CD4-positive, alpha-beta T cell (primary cell): ENCODE data around the gene OBSL1. TPM values are rescaled to one million over a fixed set of nuclear protein-coding genes. Genes with fewer than 3 reads are reported as not detected.

Experiments used
- ATAC-seq: fragments of 200-7000 bp; cut with Tn5 transposase; one replicate; pipeline ENCODE4 v1.10.0; 2022; ENCODE audit warnings: mild to moderate bottlenecking; ENCODE audit not compliant: poor library complexity
- CTCF ChIA-PET: fragments of 350-600 bp; sonication (Branson Sonifier 250); formaldehyde crosslinking; loops from one replicate; lab custom pipeline; 2021; ENCODE audit warnings: antibody characterized with exemption, inconsistent platforms; lab: Charles Lee
- POLR2A ChIA-PET: fragments of 350-600 bp; sonication (Branson Sonifier 250); formaldehyde crosslinking; loops from one replicate; lab custom pipeline; 2021; ENCODE audit warnings: antibody characterized with exemption, inconsistent platforms; lab: Charles Lee
- DNase-seq, 14 experiments: peaks; one replicate each; pipeline ENCODE4 v3.0.0-alpha.2; 2013 to 2020; ENCODE audit warnings: mixed read lengths in 2 of 14
- H3K27ac ChIP-seq, 2 donors: one replicate each; pipeline versions ENCODE4 v1.5.1 to v1.7.0; 2013; ENCODE audit warnings: low read length in 2 of 2, low read depth in 1 of 2, mild to moderate bottlenecking in 1 of 2
- H3K27me3 ChIP-seq, 2 experiments: 1 replicate in 1 of 2; 2 replicates in 1 of 2; pipeline versions ENCODE4 v1.6.1 to v1.7.0; 2013; ENCODE audit warnings: low read length in 2 of 2, control low read depth in 1 of 2, mild to moderate bottlenecking in 1 of 2, moderate library complexity in 1 of 2; ENCODE audit not compliant: insufficient read depth in 2 of 2, control insufficient read depth in 1 of 2
- H3K36me3 ChIP-seq: one replicate; pipeline ENCODE4 v1.6.1; 2013; ENCODE audit warnings: low read length, control low read depth; ENCODE audit not compliant: insufficient read depth
- H3K4me1 ChIP-seq: one replicate; pipeline ENCODE4 v1.6.1; 2013; ENCODE audit warnings: low read length, control low read depth; ENCODE audit not compliant: insufficient read depth
- H3K4me3 ChIP-seq: one replicate; pipeline ENCODE4 v1.5.1; 2013; ENCODE audit warnings: mild to moderate bottlenecking, low read length, moderate library complexity
- H3K9me3 ChIP-seq, 2 experiments: 1 replicate in 1 of 2; 2 replicates in 1 of 2; pipeline versions ENCODE4 v1.6.1 to v1.7.0; 2013; ENCODE audit warnings: low read length in 2 of 2, mild to moderate bottlenecking in 2 of 2, control low read depth in 1 of 2, moderate library complexity in 1 of 2; ENCODE audit not compliant: control insufficient read depth in 1 of 2, insufficient read depth in 1 of 2
- H3K27ac Mint-ChIP-seq: one replicate; pipeline ENCODE4 v1.8.0; 2020; ENCODE audit warnings: mixed read lengths
- H3K27me3 Mint-ChIP-seq: one replicate; pipeline ENCODE4 v1.8.0; 2021; ENCODE audit warnings: mixed read lengths
- H3K36me3 Mint-ChIP-seq: one replicate; pipeline ENCODE4 v1.8.0; 2021; ENCODE audit warnings: low read depth, mixed read lengths
- H3K4me1 Mint-ChIP-seq: one replicate; pipeline ENCODE4 v1.8.0; 2021; ENCODE audit warnings: low read depth, mixed read lengths
- H3K4me3 Mint-ChIP-seq: one replicate; pipeline ENCODE4 v1.8.0; 2020; ENCODE audit warnings: mild to moderate bottlenecking, mixed read lengths
- H3K9me3 Mint-ChIP-seq: one replicate; pipeline ENCODE4 v1.8.0; 2020; ENCODE audit warnings: mixed read lengths
- CTCF ChIP-seq: fragments of 200-600 bp; IDR thresholded peaks from one replicate; pipeline ENCODE4 v1.8.0; 2022; ENCODE audit warnings: antibody characterized with exemption, mild to moderate bottlenecking
- intact Hi-C, 2 experiments: fragments of 100-400 bp; cut with DNase I in 1 of 2; cut with micrococcal nuclease in 1 of 2; formaldehyde crosslinking; loops; one replicate each; pipeline versions ENCODE4 v1.15.1 to v1.9.0; 2023 to 2025; cut with DNase I, micrococcal nuclease
- total RNA-seq, 174 experiments: library from RNA in 2 of 174; stranded (reverse) in 2 of 174; gene quantifications; one replicate each; pipeline ENCODE4 v1.2.3 and lab custom pipeline; 2021 to 2026

The OBSL1 gene
- total RNA-seq, 2 experiments from 2014 or later: 0.31 to 0.49 TPM

GRCh38 chr2:219569635-219570034 lies 1.7 kb downstream of the OBSL1 start:
- no peak for ATAC-seq
- POLR2A ChIA-PET: interaction anchor here (0.6 kb wide), 1 partner anchor 15 kb away, joined by 3 read pairs; no protein-coding TSS in a partner anchor
- no peak overlapping the region for H3K27ac ChIP-seq
- TF ChIP-seq CTCF: no peak
- H3K36me3 Mint-ChIP-seq: no peaks in the 10 kb centered on the region
- no peak overlapping the region for H3K4me3 ChIP-seq
- H3K27me3 ChIP-seq: peaks cover 23 to 48% of the 10 kb centered on the region in 2 experiments
- H3K4me1 ChIP-seq: peaks cover 8% of the 10 kb centered on the region
- H3K27ac Mint-ChIP-seq: no peak overlapping the region
- CTCF ChIA-PET: no interaction called here
- peaks cover 45% of the 10 kb centered on the region for H3K27me3 Mint-ChIP-seq
- no peaks in the 10 kb centered on the region for H3K36me3 ChIP-seq
- no peaks in the 10 kb centered on the region for H3K4me1 Mint-ChIP-seq
- no peak for DNase-seq
- peak overlapping the region; percentile 14 for H3K4me3 Mint-ChIP-seq
- H3K9me3 Mint-ChIP-seq: no peaks in the 10 kb centered on the region
- peaks cover 0 to 4% of the 10 kb centered on the region in 2 experiments for H3K9me3 ChIP-seq
- intact Hi-C loops: no loop called here

GRCh38 chr2:219569041-219569440 lies 2.3 kb downstream of the OBSL1 start:
- Mint-ChIP-seq H3K27ac (no peak overlapping the region), H3K27me3 (peaks cover 51% of the 10 kb centered on the region), H3K4me1 (no peaks in the 10 kb centered on the region), H3K4me3 (no peak overlapping the region), H3K36me3 (no peaks in the 10 kb centered on the region), H3K9me3 (no peaks in the 10 kb centered on the region)
- intact Hi-C loops: no loop called here
- Histone ChIP-seq H3K4me1 (peaks cover 8% of the 10 kb centered on the region), H3K9me3 (peaks cover 0 to 4% of the 10 kb centered on the region in 2 experiments), H3K36me3 (no peaks in the 10 kb centered on the region), H3K27ac (no peak overlapping the region), H3K27me3 (peaks cover 23 to 48% of the 10 kb centered on the region in 2 experiments), H3K4me3 (no peak overlapping the region)
- CTCF ChIA-PET: no interaction called here
- POLR2A ChIA-PET: no interaction called here
- ATAC-seq: no peak
- no peak for DNase-seq
- TF ChIP-seq CTCF: no peak

- Mint-ChIP-seq H3K36me3 (no peaks in the 10 kb centered on the region), H3K9me3 (no peaks in the 10 kb centered on the region), H3K4me3 (no peak overlapping the region), H3K4me1 (no peaks in the 10 kb centered on the region), H3K27ac (no peak overlapping the region), H3K27me3 (peaks cover 55% of the 10 kb centered on the region)
- peaks cover 8% of the 10 kb centered on the region for H3K4me1 ChIP-seq
- no peak for DNase-seq
- H3K27me3 ChIP-seq: peaks cover 24 to 44% of the 10 kb centered on the region in 2 experiments
- no peak overlapping the region for H3K27ac ChIP-seq
- ATAC-seq: no peak
- POLR2A ChIA-PET: no interaction called here
- no peaks in the 10 kb centered on the region for H3K36me3 ChIP-seq
- peaks cover 0 to 4% of the 10 kb centered on the region in 2 experiments for H3K9me3 ChIP-seq
- CTCF ChIA-PET: no interaction called here
- intact Hi-C loops: no loop called here
- H3K4me3 ChIP-seq: no peak overlapping the region
- TF ChIP-seq CTCF: no peak
Observed at GRCh38 chr2:219567791-219568361, 3.5 kb downstream of the OBSL1 start.
